HG02678 (cell line): Measurements from ENCODE around the gene PNPLA5.

ENCODE experiments used
- ATAC-seq: cut with Tn5 transposase; IDR thresholded peaks from one replicate; pipeline ENCODE4 v1.9.1; 2021; ENCODE audit warnings: mild to moderate bottlenecking, moderate library complexity; ENCODE audit not compliant: unreplicated experiment

The PNPLA5 gene

DNA sequence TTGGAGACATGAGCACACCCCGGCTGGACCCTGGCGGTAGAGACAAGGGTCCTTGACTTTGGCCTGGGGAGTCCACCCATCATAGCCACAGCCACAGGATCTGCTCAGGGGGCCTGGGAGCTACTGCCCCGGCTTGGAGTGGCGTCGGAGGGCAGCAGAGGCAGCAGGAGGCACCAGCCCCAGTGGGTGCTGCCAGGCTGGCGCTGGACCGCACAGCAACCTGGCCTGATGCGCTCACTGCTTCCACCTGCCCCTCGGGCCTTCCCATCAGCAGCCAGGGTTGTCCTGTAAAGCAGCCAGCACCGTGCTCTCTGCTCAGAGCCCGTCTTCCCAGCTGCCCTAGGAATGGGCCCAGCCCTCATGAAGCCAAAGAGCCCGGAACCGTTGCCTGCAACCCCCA lies 51.4 kb downstream of the PNPLA5 start:
- ATAC-seq, result no peak

DNA sequence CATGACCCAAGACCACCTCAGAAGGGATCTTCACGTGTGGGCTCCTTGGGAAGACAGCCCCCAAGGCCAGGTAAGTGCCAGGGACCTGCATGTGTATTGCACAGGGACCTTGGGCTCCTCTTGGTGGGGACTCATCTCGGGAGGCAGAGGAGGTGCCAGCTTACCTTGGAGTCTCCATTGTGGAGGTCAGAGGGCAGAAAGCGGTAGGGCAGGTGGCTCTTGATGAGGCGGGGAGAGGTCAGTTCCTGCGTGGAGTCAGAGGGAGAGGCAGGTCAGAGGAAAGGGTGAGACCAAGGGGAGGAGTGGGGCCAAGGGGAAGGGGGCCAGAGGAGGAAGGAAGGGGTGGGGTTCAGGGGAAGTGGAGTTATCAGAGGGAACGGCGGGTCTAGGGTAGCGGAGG lies 52.0 kb downstream of the PNPLA5 start:
- no peak for ATAC-seq

DNA sequence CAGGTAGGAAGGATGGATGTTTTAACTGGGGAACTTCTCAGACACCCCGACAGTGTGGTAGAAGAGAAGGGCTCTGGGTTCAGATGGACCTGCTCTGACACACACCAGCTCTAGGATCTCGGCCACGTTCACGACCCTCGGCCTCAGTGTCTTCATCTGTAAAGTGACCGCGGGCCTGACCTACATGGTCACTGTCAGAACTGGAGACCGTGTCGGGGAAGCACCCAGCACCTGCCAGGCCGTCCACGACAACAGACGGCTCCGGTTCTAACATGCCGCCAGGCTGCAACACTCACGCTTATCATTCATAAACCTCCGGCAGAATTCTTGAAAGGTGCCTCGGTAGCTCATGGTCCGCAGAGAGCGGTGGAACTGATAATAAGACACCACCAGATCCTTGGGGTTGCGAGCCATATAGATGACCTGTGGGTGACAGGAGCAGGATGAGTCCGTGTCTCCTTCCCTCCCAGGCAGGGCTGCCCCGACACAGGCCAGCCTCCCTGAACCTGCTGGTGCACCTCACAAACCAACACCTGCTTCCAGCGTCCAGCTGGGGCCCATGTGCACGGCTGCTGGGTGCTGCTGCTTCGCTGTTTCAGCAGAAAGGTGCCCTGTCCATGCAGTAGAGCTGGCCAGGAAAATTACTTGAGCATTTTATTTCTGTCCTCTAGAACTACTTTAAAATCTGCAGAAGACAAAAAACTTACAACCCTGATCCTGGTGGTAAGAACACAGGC lies 53.1 kb downstream of the PNPLA5 start:
- ATAC-seq, result no peak

DNA sequence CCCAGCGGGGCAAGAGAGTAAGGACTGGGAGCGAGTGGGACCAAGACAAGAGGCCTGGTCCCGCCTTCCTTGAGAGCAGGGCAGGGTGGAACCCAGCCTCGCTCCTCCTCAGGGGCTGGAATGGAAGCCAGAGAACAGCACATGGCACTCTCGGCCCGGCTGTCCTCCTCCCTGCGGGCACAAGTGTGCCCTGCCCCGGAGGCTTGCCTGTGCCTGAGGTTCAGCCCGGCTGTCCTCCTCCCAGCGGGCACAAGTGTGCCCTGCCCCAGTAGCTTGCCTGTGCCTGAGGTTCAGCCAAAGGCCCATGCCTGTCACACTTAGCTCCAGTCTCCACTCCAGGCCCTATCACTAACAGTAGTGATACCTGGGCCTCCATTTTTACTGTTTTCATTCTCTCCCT lies 53.7 kb downstream of the PNPLA5 start:
- ATAC-seq, result no peak

DNA sequence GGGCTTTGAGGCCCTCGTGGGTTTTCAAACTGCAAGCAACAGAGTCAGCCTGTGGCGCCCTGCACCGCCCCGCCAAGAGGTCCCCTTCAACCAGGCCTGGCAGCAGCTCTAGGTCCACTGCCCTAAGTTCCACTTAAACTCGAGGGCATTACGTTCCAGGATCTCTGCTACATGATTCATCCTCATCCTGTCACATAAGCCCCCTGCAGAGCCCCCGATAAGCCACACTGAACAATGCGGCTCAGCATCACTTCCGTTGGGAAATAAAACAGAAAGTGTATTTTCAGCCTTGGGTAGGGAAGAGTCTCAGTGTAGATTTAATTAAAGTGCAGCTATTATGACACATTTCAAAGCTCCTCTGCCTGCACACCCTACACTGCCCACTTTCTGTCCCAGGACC lies 54.1 kb downstream of the PNPLA5 start:
- no peak for ATAC-seq

DNA sequence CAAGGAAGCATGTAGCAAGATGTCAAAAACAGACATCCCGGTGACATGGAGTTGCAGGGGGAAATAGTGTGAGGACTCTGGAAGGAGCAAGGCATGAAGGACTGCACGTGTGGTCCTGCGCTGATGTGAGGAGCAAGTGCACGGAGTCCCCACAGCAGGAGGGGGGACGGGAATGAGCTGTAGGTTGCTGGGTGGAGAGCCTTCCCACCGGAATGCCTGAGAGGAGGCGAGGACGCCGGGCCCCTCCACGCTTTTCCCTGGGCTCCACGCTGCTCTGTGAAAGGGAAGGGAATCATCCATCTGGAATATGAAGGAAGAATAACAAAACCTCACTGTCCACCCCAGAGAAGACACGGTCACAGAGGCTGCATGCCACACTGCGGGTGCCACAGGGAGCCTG lies 56.1 kb downstream of the PNPLA5 start:
- no peak for ATAC-seq

DNA sequence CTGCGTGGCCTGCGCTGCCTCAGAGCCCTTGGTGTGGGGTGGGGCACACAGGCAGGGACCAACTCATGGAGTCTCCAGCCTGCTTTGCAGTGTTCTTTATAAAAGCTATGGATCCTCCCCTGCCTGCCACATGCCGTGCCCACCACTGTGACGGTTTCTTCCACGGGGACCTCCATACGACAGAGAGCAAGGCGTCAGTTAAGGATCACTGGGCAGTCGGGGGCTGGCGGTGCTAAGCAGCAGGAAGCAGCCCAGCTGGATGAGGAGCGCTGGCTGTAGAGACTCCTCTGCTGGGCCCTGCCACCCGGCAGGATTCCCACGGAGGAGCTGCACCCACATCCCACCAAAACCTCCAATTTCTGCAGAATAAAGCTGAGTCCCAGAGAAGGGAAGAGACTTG lies 56.6 kb downstream of the PNPLA5 start:
- no peak for ATAC-seq

DNA sequence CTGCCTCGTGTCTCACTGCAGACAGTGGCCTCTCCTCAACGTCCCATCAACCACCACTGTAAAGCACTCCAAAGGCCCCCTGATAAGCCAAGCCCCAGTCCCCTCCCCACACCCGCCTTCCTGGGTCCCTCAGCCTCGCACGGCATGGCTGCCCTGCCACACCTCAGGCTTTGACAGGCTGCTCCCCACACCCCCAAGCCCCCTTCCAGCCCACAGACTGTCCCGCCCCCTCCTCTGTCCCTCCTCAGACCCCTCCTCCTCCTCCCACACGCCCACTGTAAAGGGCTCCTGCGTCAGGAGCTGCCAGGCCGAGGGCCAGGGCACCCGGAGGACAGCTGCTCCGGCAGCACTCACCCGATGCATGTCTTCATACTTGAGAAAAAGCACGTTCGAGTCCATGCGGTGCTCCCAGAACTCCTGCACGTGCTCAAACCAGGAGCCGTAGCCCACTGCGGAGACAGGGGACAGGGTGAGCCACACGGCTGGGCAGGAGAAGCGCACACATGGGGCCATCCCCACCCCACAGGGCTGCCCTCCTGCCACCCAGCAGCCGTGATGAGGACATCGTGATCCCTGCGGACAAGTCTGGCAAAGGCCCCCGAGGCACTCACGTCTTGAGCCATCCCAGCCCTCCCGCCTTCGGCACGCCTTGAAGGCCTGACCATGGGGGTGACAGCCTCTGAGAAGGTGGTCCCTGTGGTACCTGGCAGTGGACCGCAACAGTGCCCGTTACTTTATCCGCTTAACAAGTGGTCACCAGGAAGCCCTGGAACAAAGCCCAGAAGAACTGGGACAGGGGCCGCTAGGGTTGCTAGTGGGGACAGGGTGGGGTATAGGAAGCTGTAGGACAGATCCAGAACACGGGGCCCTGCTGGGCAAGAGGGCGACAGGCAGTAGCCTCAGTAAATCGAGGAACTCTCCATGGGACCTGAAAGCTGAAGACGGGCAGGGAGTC lies 58.2 kb downstream of the PNPLA5 start:
- ATAC-seq, result no peak

DNA sequence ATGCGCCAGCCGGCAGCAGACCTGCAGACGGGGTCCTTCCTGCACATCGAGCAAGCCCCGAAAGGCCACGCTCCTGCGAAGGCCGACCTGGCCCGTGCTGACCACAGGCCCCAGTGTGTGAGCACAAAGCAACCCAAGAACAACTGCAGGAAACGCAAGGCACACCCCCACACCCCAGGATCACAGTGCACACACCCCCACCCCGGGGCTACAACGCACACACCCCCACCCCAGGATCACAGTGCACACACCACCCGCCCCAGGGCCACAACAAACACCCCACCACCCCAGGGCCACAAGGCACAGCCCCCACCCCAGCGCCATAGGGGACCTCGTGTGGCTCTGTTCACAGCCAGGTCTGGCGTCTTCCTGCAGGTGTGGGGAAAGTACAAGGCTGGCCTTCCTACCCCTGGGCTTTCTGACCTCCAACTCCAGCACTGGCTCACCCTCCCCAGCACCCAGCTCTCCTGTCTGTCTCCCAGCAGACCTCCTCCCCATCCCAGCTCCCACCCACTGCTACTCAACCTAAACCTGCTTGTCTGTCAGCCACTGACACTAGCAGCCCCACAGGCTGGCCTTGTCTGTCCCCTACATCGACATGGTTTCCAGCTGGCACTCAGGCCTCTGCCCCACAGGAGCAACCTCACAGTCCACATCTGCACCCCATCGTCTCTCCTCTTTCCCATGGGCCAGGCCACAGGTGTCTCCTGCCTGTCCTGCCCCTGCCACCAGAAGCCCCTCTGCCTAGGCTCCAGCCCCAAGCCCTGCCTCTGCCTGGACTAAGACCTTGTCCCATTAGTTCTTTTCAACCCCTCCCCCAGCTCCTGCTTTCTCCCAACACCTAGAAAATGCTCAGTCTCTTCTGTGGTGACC lies 59.2 kb downstream of the PNPLA5 start:
- ATAC-seq, result no peak

DNA sequence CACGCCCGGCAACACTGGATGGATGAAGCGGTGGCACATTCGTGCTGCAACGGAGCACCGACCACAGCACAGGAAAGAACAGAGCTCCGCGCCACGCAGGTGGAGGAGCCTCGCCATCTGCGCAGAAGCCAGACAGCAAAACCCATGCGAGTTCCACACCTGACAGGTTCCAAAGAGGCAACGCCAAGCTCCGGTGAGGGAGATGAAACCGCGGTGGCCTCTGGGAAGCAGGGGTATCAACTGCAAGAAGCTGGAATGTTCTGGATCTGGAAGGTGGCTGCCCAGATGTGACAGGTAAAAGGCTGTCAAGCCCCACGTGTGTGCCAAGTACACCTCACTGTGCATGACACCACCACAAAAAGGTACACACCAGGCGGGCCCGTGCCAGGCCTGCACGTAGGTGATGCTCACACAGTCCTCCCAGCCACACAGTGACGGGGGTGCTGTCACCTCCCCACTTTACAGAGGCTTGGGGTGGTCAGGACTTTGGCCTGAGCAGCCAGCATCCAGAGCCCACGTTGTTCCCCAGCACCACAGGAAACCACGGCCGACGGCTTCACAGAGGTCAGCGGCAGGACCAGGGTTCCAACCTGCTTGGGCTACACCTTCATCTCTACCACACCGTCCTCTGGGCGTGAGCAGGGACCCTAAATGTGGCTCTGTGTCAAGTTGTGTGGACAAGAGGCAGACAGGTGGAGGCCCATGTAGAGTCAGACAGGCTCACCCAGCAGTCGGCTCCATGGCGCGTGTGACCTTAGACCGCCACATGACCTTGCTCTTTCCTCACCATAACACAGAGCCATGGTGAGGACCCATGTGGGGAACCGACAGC lies 60.0 kb downstream of the PNPLA5 start:
- ATAC-seq, result no peak

DNA sequence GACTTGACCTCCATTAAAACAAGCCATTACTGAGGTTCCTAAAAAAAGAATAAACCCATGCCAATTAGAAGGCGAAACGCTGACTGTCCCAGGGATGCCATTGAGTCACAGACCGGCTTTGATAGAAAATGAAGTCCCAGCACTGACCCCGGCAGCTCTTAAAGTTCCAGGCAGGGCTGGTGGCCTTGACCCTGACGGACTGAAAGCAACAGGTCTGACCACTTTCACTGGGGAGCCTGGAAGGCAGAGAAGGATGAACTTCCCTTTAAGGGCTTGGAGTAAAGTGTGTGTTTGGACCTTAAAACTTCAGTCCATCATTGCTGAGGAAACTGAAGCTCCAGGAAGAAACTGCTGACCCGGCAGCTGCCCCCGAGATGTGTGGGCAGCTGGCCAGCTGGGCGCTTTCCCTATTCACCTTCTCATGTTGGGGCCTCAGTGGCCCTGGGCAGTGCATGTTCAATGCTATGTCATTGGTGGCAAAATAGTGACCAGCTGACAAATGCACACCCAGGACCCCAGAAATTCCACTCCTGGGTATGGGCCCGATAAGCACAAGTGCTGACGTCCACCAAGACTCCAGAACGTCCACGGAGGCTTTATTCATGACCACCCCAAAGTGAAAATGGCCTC lies 60.8 kb downstream of the PNPLA5 start:
- no peak for ATAC-seq

DNA sequence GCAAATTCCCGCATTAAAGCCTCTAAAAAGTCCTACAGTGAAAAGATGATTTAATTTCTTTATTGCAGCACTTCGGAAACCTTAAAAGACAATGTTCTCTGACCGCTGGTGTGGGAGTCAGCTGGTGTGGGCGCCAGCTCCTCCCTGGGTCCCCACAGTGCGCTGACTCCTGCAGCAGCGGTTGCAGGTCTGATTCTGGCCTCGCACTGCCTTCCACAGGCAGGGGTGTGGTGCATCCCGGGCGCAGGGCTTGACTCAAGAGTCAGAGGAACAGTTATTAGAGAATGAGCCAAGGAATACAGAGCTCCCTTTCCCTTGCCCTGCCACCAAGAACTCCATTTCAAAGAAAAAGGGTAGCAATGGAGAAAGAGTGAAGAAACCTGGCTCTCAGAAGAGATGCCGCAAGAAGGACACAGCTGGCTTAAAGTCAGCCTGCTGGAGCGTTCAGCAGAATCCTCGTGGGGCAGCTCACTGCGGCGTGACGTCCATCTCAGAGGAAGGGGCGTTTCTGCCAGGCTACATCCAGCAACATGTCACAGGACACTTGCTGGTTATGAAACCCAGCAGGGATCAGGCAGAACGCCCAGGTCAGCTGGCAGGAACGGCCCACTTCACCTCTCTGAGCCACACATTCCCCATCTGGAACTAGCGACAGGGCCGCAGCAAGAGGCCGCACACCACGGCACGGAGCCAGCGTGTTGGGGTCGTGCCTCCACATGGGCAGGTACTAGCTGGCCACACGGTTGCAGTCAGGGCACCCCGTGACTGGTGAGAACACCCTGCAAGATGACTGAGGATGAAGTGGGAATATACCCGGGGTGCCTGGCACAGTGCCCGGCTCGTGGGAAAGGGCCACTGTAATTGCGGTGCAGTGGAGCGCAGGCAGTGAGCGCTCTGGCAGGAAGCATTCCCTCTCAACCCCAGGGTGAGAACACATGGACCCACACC lies 61.6 kb downstream of the PNPLA5 start:
- ATAC-seq, result no peak
